ENCODE measurements around the gene SIX5.

Gene SIX5

DNA sequence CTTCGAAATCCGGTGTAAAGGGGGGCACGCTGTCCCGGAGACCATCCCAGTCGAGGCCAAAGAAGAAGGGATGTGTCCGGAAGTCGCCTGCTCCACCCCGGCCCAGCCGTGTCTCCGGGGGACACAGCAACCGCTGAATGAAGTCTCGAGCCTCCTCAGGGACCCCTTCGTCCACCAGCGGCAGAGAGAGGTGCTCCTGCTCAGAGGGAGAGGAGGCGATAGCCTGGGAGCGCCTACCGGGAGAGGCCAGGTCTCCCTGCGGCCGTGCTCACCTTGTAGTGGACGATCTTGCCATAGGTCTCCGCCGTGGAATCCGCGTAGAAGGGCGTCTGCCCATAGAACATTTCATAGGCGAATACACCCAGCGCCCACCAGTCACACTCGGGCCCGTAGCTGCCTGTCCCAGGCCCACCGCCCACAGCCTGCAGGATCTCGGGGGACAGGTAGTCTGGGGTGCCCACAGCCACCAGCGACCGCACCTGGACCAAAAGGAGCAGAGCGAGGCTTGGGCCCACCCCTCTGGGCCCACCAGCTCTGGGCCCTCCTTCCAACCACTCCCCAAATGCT, 8.4 kb upstream of the SIX5 start:
- in situ Hi-C loops (cut with MboI; ENCODE audit: low sequenced_read_pairs), result no loop called here

DNA sequence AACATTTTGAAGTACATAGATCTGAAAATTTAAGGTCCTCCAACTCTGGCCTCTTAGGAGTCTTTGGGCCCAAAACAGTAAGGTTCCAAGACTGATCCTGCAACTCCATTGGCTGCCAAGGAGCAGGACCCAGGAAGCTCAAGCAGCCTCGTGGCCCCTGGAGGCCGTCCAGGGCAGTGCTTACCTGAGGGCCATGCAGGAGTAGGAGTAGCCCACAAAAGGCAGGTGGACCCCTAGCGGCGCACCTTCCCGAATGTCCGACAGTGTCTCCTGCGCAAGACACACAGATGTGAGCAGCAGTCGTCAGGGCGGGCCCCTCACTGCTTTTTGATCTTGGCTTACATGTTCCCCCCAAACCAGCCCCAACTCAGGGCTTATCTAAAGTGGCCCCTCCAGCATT, 5.7 kb upstream of the SIX5 start:
- in situ Hi-C loops (cut with MboI; ENCODE audit: low sequenced_read_pairs), result no loop called here

DNA sequence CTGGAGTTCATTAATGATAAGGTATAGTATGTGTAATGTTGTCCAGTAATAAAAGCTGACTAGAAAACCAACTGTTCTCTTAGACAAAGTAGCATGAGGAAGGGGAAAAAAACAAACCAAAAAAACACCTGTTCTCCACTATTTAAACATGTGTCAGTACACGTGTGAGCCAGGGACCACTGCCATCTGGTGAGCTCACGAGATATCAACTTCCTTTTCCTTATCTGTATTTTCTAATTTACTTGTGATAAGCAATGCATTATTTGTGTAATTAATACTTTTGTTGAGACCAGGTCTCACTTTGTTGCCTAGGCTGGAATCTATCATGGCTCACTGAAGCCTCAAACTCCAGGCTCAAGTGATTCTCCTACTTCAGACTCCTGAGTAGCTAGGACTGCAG, 4.3 kb upstream of the SIX5 start:
- in situ Hi-C loops (cut with MboI; ENCODE audit: low sequenced_read_pairs), result no loop called here

DNA sequence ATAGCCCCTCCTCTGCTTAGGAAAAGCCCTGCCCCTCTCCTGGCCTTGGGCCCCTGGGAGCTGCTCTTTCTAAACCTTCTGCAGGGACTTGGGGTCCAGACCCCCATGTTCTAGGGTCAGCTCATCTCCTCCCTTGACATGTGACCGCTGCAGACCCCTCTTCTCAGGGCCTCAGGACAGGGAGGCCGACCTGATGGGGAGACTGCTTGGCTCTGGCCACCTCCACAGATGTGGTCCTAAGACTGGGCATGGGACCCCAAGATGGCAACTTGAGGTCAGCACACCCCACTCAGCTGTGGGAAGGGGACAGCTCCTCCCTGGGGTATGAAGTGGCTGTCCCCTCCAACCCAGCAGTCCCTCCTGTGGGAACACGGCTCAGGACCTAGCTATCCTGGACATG, 3.9 kb upstream of the SIX5 start:
- in situ Hi-C loops (cut with MboI; ENCODE audit: low sequenced_read_pairs), result no loop called here

DNA sequence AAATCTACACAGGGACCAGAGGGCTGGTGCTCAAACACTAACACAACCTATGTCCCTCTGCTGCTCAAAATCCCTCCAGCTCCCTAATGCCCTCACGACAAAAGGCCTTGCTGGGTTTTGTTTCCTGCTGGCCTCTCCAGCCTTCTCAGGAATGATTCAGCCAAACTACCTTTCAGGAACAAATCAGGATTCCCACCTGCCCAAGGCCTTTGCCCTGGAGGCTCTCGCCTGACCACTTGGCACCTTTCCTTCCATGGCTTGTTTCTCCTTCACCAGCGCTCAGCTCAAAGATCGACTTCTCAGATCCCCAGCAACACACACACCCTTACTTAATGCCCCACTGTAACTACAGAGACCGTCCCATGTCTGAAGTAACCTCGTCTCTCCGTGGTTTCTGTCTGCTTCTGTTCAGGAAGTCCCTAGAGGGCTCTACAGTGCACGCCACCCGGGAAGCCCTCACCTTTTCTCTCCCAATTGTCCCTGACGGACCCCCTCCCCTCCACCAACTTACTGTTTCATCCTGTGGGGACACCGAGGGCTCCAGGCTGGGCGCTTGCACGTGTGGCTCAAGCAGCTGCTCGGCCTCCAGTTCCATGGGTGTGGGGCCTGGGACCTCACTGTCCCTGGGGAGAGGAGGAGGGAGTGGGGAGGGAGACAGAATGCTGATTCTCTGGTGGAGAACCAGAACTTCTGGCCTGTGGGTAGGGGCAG, 3.2 kb upstream of the SIX5 start:
- in situ Hi-C loops (cut with MboI; ENCODE audit: low sequenced_read_pairs), result no loop called here

DNA sequence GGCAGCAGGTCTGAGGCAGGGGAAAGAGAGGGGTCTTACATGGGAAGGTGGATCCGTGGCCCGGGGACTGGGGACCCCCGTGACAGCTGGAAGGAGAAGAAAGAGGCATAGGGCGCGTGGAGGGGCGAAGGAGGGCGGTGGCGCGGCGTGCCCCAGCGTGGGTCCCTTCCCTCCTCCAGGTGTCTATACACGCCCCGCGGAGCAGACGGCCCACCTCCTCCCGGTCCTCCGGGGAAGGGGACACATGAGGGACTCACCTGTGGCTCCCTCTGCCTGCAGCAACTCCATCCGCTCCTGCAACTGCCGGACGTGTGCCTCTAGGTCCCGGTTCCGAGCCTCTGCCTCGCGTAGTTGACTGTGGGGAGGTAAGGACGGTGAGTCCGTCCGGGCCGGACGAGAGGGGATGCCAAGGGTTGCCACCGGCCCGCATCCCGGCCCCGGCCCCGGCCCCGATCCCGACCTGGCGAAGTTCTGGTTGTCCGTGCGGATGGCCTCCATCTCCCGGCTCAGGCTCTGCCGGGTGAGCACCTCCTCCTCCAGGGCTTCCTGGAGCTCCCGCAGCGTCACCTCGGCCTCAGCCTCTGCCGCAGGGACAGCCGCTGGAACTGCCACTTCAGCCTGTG, 2.4 kb upstream of the SIX5 start:
- in situ Hi-C loops (cut with MboI; ENCODE audit: low sequenced_read_pairs), result no loop called here

DNA sequence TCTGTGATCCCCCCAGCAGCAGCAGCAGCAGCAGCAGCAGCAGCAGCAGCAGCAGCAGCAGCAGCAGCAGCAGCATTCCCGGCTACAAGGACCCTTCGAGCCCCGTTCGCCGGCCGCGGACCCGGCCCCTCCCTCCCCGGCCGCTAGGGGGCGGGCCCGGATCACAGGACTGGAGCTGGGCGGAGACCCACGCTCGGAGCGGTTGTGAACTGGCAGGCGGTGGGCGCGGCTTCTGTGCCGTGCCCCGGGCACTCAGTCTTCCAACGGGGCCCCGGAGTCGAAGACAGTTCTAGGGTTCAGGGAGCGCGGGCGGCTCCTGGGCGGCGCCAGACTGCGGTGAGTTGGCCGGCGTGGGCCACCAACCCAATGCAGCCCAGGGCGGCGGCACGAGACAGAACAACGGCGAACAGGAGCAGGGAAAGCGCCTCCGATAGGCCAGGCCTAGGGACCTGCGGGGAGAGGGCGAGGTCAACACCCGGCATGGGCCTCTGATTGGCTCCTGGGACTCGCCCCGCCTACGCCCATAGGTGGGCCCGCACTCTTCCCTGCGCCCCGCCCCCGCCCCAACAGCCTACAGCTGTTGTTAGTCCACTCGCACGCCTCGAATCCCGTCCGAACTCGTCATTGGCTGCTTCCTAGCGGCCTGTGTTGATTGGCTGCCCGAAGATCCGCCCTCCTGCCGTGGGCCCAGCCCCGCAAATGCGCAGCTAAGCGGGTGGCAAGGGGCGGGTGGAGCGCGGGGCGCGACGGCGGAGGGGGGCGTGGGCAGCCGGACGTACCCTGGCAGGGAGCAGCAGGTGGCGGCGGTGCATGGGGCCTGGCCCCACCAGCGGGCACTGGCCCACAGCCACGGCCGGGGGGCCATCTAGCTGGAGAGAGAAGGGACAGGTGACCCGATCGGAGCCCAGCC, 1.4 kb upstream of the SIX5 start:
- in situ Hi-C loops (cut with MboI; ENCODE audit: low sequenced_read_pairs), result no loop called here

DNA sequence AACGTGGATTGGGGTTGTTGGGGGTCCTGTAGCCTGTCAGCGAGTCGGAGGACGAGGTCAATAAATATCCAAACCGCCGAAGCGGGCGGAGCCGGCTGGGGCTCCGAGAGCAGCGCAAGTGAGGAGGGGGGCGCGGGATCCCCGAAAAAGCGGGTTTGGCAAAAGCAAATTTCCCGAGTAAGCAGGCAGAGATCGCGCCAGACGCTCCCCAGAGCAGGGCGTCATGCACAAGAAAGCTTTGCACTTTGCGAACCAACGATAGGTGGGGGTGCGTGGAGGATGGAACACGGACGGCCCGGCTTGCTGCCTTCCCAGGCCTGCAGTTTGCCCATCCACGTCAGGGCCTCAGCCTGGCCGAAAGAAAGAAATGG, 754 bp upstream of the SIX5 start:
- in situ Hi-C loops (cut with MboI; ENCODE audit: low sequenced_read_pairs), result no loop called here

DNA sequence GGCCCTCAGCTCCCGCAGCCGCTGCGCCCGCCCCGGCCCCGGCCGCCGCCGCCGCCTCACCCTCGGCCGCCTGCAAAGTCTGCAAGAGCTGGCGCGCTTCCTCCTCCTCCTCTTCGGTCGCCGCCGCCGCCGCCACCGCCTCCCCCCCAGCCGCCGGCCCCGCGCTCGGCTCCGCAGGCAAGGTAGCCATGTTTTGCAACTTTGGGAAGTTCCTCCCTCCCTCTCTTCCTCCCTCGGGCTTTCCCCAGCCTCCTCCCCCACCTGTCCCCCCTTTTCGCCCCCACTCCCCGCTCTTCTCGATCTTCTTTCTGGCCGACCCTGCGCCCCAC, 433 bp downstream of the SIX5 start:
- in situ Hi-C loops (cut with MboI; ENCODE audit: low sequenced_read_pairs), result no loop called here

DNA sequence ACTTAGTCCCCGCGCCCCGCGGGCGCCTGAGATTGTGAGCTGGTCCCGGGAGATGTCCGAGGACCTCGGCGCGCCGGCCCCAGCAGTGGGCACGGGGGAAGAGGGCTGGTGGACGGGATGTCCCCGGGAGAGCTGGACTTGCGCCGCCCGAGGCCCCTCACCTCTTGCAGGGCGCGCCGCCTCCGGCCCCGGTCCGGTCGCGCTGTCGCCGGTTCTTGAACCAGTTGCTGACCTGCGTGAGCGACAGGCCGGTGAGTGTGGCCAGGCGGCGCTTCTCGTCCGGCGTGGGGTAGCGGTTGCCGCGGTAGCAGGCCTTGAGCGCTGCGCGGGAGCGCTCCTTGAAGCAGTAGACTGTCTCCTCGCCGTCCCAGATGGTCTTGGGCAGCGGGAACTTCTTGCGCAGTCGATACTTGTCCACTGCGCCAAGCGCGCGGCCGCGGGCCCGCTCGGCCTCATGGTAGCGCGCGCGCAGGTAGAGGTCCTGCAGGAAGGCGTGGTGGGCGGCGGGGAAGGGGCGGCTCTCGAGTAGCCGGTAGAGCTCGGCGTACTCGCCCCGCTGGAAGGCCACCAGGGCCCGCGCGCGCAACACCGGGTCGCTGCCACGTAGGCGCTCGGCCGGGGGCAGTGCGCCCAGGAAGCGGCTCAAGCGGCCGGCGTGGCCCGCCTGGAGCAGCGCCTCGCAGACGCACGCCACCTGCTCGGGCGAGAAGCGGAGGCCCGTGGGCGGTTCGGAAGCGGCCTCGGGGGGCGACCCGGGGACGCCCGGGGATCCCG, 984 bp downstream of the SIX5 start:
- in situ Hi-C loops (cut with MboI; ENCODE audit: low sequenced_read_pairs), result no loop called here

DNA sequence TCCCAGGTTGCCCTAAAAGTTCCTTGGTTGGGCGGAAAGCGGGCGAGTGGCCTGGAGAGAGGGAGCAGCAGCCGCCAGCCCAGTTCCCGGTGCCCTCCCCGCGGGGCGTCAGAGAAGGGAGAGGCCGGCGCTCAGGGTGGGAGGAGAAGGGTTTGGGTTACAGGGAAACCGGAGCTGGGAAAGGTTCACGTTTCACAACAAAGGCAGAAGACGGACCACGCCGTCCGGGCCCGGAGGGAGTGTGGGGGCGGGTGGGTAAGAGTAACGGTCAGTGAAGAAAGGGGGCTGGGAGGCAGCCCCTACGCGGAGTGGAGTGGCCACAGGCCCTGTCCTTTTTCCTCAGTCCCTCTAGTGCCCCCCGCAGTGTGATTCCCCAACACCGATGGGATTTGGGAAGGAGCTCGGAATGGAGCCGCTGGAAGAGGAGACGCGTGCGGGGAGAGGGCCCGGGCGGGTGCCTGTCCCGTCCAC, 1.6 kb downstream of the SIX5 start:
- in situ Hi-C loops (cut with MboI; ENCODE audit: low sequenced_read_pairs), result no loop called here

DNA sequence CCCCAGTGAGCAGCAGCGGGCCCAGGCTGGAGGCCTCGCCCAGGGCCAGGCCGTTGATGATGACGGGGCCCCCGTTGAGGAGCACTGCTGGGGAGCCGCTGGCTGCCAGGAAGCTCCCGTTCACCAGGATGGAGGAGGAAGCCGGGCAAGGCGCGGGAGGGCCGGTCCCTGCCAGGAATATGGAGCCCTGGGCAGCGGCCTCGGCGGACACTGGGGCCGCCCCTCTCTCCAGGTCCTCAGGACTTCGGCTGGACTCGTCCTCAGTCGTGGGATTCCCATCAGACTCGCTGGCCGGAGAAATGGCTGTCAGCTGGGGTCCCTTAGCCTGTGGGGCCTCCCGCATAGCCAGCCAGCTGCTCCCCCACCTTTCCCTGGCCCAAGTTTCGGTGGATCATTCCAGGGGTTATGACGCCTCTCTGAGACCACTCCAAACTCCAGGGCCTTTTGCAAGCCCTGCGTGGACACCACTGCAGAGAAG, 2.1 kb downstream of the SIX5 start:
- in situ Hi-C loops (cut with MboI; ENCODE audit: low sequenced_read_pairs), result no loop called here

DNA sequence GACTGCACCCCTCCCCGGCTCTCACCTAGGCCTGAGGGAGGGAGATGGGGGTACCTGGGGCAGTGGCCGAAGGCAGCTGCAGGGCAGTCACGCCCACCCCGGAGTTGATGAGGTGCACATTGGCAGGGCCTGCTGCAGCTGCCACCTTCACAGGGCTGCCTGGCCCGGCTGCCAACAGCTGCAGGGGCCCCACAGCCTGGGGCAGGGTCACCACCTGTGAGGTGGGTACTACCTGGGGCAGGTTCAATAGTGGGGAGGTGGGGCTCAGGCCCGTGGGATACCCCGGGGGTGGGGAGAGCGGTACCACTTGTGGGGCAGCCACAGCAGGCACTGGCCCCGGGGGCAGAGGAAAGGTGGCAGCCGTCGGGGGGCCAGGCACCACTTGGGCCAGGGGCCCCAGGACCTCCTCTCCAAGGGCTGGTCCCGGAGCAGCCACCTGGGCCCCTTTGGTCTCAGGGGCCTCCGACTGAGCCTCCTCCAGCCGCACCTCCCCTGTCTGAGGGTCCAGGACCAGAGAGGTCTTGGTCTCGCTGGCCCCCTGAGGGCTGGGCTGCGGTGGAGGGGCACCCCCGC, 2.7 kb downstream of the SIX5 start:
- in situ Hi-C loops (cut with MboI; ENCODE audit: low sequenced_read_pairs), result no loop called here

DNA sequence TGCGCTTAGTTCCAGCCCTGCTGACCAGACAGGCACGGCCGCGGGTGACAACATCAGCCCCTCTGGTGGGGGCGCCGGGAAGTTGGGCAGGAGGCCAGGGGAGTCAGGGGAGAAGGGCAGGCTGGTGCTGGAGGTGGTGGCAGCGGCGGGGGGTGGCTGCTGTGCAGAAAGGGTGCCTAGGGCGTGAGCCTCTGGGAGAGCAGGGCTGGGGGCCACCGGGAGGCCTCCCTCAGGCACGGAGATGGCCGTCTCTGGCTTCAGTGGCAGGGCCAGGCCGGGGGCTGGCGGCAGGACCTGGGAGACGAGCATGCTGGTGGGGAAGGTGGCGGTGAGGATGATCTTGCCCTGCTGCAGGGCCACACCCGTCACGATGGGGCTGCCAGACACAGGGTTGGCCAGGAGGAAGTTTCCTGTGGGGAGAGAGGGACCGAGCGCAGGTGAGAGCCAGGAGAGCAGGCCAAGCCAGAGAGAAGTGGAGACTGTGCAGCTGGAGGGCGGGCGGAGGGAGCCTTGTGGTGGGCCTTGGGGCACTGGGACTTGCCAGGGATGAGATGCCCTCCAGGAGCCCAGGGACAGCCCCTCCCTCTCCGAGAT, 3.3 kb downstream of the SIX5 start:
- in situ Hi-C loops (cut with MboI; ENCODE audit: low sequenced_read_pairs), result no loop called here

DNA sequence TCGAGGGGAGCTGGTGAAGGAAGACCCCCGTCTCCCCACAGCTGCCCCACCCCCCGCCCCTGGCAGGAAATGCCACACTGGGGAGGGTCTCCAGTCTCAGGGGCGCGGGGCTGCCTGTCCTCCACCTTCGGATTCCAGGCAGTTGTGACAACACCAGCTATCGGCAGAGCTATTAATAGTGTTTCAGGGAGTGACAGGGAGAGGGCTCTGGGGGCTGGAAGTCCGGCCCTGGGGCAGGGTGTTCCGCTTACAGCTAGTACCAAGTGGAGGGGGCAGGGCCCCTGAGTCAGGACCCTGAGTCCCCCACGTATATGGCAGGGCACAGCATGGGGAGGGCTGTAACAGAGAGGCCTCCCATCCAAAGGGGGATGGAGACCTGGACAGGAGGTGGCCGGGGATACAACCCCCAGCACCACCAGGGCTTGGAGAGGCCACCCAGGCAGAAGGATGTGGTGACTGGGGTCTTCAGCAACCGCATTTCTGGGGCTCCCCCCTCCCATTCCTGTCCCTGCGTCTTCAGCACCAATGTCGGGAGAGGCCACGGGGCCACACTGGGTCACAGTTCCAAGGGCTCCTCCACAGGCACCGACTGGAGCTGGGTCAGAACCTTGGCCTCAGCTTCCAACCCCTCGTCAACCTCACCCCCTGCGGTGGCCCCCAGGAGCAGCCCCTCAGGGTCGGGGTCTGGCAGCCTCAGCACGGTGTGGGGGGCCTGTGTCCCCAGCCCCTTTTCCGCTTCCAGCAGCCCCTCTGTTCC, 3.9 kb downstream of the SIX5 start:
- in situ Hi-C loops (cut with MboI; ENCODE audit: low sequenced_read_pairs), result no loop called here

DNA sequence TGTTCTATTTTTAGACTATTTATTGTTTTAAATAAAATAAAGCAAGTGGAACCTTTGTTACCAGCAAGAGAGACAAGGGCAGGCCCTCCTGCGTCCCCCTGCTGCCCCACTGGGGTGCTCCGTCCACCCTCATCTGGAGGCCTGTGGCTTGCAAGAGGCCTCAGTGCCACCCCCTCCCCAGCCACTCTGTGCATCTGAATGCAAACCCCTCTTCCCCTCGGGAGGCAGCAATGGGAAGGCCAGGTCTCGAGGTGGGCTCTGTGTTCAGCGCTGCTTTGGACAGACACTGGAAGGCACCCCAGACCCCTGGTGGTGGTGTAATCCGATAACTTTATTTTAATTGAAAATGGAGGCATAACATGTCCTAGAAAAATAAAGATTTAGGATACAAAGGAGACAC, 4.6 kb downstream of the SIX5 start:
- in situ Hi-C loops (cut with MboI; ENCODE audit: low sequenced_read_pairs), result no loop called here

DNA sequence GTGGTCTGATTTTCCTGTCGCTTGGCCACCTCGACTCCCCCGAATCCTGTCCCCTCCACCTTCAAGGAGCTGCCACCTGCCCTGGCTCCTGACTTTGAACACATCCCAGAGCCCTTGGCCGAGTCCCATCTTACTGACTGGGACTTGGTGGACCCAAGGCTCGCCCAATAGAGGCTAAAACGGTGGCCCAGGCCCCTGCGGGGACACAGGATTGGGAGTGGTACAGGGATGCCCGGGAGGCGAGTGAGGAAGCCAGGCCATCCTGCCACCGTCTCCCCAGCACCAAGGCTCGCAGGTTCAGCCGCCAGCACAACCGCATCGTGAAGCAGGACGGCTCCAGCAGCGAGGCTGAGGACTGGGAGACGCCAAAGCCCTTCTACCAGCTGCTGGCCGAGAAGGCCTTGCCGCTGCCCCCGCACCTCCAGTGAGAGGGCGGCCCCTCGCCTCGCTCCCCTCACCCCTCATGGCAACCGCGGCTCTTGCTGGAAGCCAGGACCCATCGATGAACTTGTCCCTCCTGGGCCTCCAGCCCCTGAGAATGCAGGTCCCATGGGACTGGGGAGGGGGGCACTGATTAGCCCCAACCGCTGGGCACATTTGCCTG, 5.3 kb downstream of the SIX5 start:
- in situ Hi-C loops (cut with MboI; ENCODE audit: low sequenced_read_pairs), result no loop called here

DNA sequence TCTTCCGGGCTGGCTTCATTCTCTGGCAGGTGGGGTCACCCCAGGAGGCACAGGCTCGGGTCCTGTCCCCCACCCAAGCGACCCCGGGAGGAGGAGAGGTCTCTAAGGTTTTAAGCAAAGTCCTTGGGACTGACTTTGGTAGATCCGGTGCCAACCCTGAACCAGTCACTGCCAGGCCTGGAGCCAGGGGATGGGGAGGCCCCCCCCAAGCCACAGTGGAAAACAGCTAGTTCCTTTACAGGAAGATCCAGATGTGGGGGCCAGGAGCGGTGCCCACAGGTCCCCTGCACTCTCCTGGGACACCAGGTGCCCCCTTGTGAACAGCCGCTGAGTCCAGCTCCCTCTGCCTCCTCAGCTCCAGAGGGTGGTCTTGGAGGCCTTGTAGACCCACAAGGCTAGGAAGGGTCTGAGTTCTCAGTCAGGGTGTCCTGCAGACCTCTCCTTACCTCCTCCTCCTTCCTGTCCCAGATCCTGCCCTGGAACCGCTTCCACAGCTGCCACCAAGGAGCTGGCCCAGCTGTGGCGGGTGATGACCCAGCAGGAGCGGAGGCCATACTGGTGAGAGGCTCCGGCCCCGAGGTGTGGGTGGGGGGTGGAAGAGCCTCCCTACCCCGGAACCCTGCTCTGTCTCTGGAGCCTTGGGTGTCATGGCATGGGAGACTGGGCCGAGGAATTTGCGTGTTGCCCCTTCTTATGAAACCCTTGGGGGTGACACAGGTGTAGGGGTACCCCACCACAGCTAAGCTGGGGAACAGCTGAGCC, 6.0 kb downstream of the SIX5 start:
- in situ Hi-C loops (cut with MboI; ENCODE audit: low sequenced_read_pairs), result no loop called here
